Activated CD4-positive, alpha-beta T cell treated with anti-CD3 and anti-CD28 coated beads for 36 hours (primary cell): ENCODE measurements around the gene KCNK15. TPM values are rescaled to one million over a fixed set of nuclear protein-coding genes. Genes with fewer than 3 reads are reported as not detected.
"Not testable (repeated sequence)": the region's sequence is repeated elsewhere in the genome, so short reads cannot be mapped to it uniquely, and the experiment has no call there.

Experiments used
- ATAC-seq: fragments of 200-7000 bp; cut with Tn5 transposase; one replicate; pipeline ENCODE4 v1.10.0; 2021; ENCODE audit warnings: mild to moderate bottlenecking, moderate library complexity
- CTCF ChIA-PET: fragments of 350-600 bp; sonication (Branson Sonifier 250); formaldehyde crosslinking; loops from one replicate; lab custom pipeline; 2021; ENCODE audit warnings: antibody characterized with exemption; lab: Charles Lee
- POLR2A ChIA-PET: fragments of 350-600 bp; sonication (Branson Sonifier 250); formaldehyde crosslinking; loops from one replicate; lab custom pipeline; 2021; ENCODE audit warnings: antibody characterized with exemption, inconsistent platforms; lab: Charles Lee
- DNase-seq: peaks from one replicate; pipeline ENCODE4 v3.0.0-alpha.2; 2020
- H3K27ac Mint-ChIP-seq: one replicate; pipeline ENCODE4 v1.8.0; 2021; ENCODE audit warnings: mixed read lengths
- H3K27me3 Mint-ChIP-seq: one replicate; pipeline ENCODE4 v1.8.0; 2021; ENCODE audit warnings: mixed read lengths
- H3K36me3 Mint-ChIP-seq: one replicate; pipeline ENCODE4 v1.8.0; 2021; ENCODE audit warnings: low read depth, mixed read lengths
- H3K4me1 Mint-ChIP-seq: one replicate; pipeline ENCODE4 v1.8.0; 2021; ENCODE audit warnings: mixed read lengths
- H3K4me3 Mint-ChIP-seq: one replicate; pipeline ENCODE4 v1.8.0; 2021; ENCODE audit warnings: mild to moderate bottlenecking, moderate library complexity, mixed read lengths
- H3K9me3 Mint-ChIP-seq: one replicate; pipeline ENCODE4 v1.8.0; 2021; ENCODE audit warnings: low read depth, mixed read lengths
- intact Hi-C, 2 experiments: fragments of 100-400 bp; cut with DNase I in 1 of 2; cut with micrococcal nuclease in 1 of 2; formaldehyde crosslinking; loops; one replicate each; pipeline versions ENCODE4 v1.14.2 to v1.15.1; 2022 to 2024; cut with DNase I, micrococcal nuclease
- total RNA-seq, 2 experiments: library from RNA; stranded (reverse); gene quantifications; one replicate each; pipeline ENCODE4 v1.2.3, GENCODE V29; 2021

KCNK15 gene
- total RNA-seq = 1 to 10 TPM; 1.1 to 1.4 TPM

DNA sequence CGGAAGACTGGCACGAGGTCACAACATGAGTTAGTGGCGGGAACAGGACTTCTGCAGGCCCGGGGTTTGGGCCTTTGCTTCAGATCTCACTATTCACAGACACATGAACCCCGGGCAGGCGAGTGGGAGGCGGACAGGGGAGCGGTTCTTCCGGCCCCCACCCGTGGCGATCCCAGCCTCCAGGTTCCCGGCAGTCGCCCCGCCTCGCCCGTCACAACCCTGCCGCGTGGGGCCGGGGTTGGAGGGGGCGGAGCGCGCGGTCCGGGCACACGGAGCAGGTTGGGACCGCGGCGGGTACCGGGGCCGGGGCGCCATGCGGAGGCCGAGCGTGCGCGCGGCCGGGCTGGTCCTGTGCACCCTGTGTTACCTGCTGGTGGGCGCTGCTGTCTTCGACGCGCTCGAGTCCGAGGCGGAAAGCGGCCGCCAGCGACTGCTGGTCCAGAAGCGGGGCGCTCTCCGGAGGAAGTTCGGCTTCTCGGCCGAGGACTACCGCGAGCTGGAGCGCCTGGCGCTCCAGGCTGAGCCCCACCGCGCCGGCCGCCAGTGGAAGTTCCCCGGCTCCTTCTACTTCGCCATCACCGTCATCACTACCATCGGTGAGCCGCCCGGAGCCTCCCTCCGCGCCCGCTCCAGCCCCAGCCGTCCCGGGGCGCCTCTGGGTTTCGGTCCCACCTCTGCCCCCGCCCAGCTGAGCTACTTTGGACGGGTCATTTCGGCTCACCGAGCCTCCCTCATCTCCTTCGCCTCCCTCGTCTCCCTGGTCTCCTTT, at the start of gene KCNK15:
Gene KCNK15 (plus strand): TSS at position 268 of the 769 bp plus-strand sequence. CDS start 46 bp downstream, at position 314.
- DNase-seq (peak; percentile 69), ATAC-seq (peak; percentile 68)
- H3K27me3 Mint-ChIP-seq = peaks cover 18% of the 10 kb centered on the region
- POLR2A ChIA-PET = no interaction called here
- peak within 1 kb of the TSS; percentile 76 for H3K4me3 Mint-ChIP-seq
- peak within 1 kb of the TSS; percentile 64 for H3K27ac Mint-ChIP-seq
- CTCF ChIA-PET = interaction anchor here (1.0 to 3.2 kb wide), 3 partner anchors 14 to 122 kb away, joined by 4 to 30 read pairs (median 6); no protein-coding TSS in a partner anchor
- H3K4me1 Mint-ChIP-seq = peaks cover 19% of the 10 kb centered on the region
- H3K9me3 Mint-ChIP-seq = no peaks in the 10 kb centered on the region
- intact Hi-C loops = loop anchor here in 1 of 2 experiments (2.0 to 5.0 kb wide), 3 partner anchors 65 to 352 kb away; partner anchors contain the start of genes RIMS4 and YWHAB
- peaks cover 2% of the 10 kb centered on the region for H3K36me3 Mint-ChIP-seq

GRCh38 chr20:44696315-44696714, 49.4 kb upstream of the KCNK15 start:
- Mint-ChIP-seq H3K9me3 (peaks cover 2% of the 10 kb centered on the region), H3K27me3 (no peaks in the 10 kb centered on the region), H3K4me3 (no peak overlapping the region), H3K36me3 (no peaks in the 10 kb centered on the region), H3K27ac (no peak overlapping the region), H3K4me1 (peaks cover 4% of the 10 kb centered on the region)
- ChIA-PET CTCF (interaction anchor here (0.7 to 1.4 kb wide), 4 partner anchors 10 to 27 kb away, joined by 3 to 6 read pairs (median 4); no protein-coding TSS in a partner anchor), POLR2A (interaction anchor here (0.6 kb wide), 1 partner anchor 24 kb away, joined by 3 read pairs; no protein-coding TSS in a partner anchor)
- ATAC-seq = no peak
- intact Hi-C loops = no loop called here
- no peak for DNase-seq

GRCh38 chr20:44697041-44697440, 48.6 kb upstream of the KCNK15 start:
- H3K27ac Mint-ChIP-seq, H3K27me3 Mint-ChIP-seq, ATAC-seq, intact Hi-C loops, H3K9me3 Mint-ChIP-seq, H3K4me3 Mint-ChIP-seq, H3K36me3 Mint-ChIP-seq, DNase-seq, H3K4me1 Mint-ChIP-seq, POLR2A ChIA-PET: not testable (repeated sequence)
- CTCF ChIA-PET = interaction anchor here (0.8 to 1.1 kb wide), 2 partner anchors 11 to 27 kb away, joined by 3 to 5 read pairs; no protein-coding TSS in a partner anchor

- ChIA-PET POLR2A (interaction anchor here (0.7 kb wide), 1 partner anchor 169 kb away, joined by 3 read pairs; no protein-coding TSS in a partner anchor), CTCF (interaction anchor here (1.2 kb wide), 1 partner anchor 13 kb away, joined by 9 read pairs; no protein-coding TSS in a partner anchor)
- Mint-ChIP-seq H3K27ac (no peak overlapping the region), H3K36me3 (no peaks in the 10 kb centered on the region), H3K27me3 (no peaks in the 10 kb centered on the region), H3K4me1 (peaks cover 4% of the 10 kb centered on the region), H3K4me3 (no peak overlapping the region), H3K9me3 (no peaks in the 10 kb centered on the region)
- ATAC-seq (no peak), DNase-seq (no peak)
- intact Hi-C loops = no loop called here
Measured at GRCh38 chr20:44698351-44698750, 47.3 kb upstream of the KCNK15 start.

- ATAC-seq (no peak), DNase-seq (no peak)
- CTCF ChIA-PET = no interaction called here
- Mint-ChIP-seq H3K27me3 (peaks cover under 1% of the 10 kb centered on the region), H3K36me3 (no peaks in the 10 kb centered on the region), H3K9me3 (no peaks in the 10 kb centered on the region), H3K27ac (no peak overlapping the region), H3K4me3 (no peak overlapping the region), H3K4me1 (peaks cover 1% of the 10 kb centered on the region)
- intact Hi-C loops = no loop called here
- POLR2A ChIA-PET = no interaction called here
Measured at GRCh38 chr20:44700306-44700705, 45.4 kb upstream of the KCNK15 start.

DNA sequence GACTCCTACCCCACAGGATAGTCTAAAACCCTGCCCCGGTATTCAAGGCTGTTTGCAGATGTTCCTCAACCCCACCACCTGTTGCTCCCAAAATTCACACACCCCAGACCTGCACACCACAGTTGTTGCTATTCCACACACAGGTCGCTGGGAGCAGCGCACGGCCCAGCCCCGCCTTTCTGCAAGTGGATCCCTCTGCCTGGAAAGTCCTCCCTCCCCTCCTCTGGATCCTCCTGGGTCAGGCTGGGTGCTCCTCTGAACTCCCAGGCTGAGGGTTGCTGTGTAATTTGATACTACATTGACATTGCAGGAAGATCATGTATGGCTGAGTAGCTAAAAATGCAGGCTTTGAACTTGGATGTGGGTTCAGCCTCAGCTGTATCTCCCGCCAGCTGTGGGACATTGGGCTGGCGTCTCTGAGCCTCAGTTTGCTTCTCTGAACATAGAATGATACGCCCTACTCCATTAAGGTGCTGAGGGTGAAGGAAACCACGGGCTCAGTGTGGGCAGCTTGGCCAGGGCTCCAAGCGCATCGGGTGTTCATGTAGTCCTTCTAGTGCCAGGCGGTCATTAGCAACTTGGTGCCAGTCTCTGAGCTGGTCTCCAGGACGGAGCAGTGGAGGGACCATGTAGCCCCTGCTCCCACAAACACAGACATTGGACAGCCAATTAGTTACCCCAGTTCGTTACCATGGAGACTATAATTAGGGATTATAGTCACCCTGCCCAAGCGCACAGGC, 44.4 kb upstream of the KCNK15 start:
- peaks cover 2% of the 10 kb centered on the region for H3K27me3 Mint-ChIP-seq
- no peak overlapping the region for H3K27ac Mint-ChIP-seq
- CTCF ChIA-PET = no interaction called here
- H3K4me3 Mint-ChIP-seq = no peak overlapping the region
- H3K36me3 Mint-ChIP-seq = no peaks in the 10 kb centered on the region
- no peak for ATAC-seq
- H3K4me1 Mint-ChIP-seq = no peaks in the 10 kb centered on the region
- intact Hi-C loops = no loop called here
- H3K9me3 Mint-ChIP-seq = no peaks in the 10 kb centered on the region
- POLR2A ChIA-PET = no interaction called here
- DNase-seq = no peak

DNA sequence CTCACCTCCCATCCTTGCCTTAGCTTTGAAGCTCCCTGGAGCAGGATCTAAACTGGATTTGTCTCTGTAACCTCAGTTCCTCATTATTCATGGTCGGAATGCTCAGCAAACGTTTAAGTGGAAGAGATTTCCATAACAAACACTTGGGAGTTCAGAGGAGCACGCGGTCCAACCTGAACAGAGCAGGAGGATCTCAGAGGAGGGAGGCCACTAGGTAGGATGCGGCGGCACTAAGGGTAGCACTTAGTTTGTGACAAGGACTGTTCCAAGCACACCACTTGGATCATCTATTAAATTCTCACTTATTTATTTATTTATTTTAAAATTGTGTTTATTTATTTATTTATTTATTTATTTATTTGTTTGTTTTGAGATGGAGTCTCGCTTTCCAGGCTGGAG, 43.8 kb upstream of the KCNK15 start:
- no peaks in the 10 kb centered on the region for H3K9me3 Mint-ChIP-seq
- ChIA-PET CTCF (no interaction called here), POLR2A (no interaction called here)
- H3K4me3 Mint-ChIP-seq = no peak overlapping the region
- H3K27me3 Mint-ChIP-seq = peaks cover 2% of the 10 kb centered on the region
- ATAC-seq (no peak), DNase-seq (no peak)
- intact Hi-C loops = no loop called here
- no peak overlapping the region for H3K27ac Mint-ChIP-seq
- no peaks in the 10 kb centered on the region for H3K36me3 Mint-ChIP-seq
- H3K4me1 Mint-ChIP-seq = no peaks in the 10 kb centered on the region

- Mint-ChIP-seq H3K27ac (no peak overlapping the region), H3K4me1 (no peaks in the 10 kb centered on the region), H3K36me3 (no peaks in the 10 kb centered on the region), H3K4me3 (no peak overlapping the region), H3K9me3 (no peaks in the 10 kb centered on the region), H3K27me3 (peaks cover 2% of the 10 kb centered on the region)
- DNase-seq (no peak), ATAC-seq (no peak)
- POLR2A ChIA-PET = no interaction called here
- intact Hi-C loops = no loop called here
- CTCF ChIA-PET = interaction anchor here (0.9 kb wide), 1 partner anchor 19 kb away, joined by 3 read pairs; no protein-coding TSS in a partner anchor
Measured at GRCh38 chr20:44702776-44703175, 42.9 kb upstream of the KCNK15 start.

- no peaks in the 10 kb centered on the region for H3K9me3 Mint-ChIP-seq
- H3K4me1 Mint-ChIP-seq = no peaks in the 10 kb centered on the region
- no peak overlapping the region for H3K4me3 Mint-ChIP-seq
- POLR2A ChIA-PET = no interaction called here
- H3K27me3 Mint-ChIP-seq = peaks cover 2% of the 10 kb centered on the region
- CTCF ChIA-PET = interaction anchor here (0.6 to 0.9 kb wide), 2 partner anchors 19 to 453 kb away, joined by 3 read pairs; no protein-coding TSS in a partner anchor
- no peak for ATAC-seq
- DNase-seq = no peak
- intact Hi-C loops = no loop called here
- no peaks in the 10 kb centered on the region for H3K36me3 Mint-ChIP-seq
- H3K27ac Mint-ChIP-seq = no peak overlapping the region
Measured at GRCh38 chr20:44703183-44703925, 42.3 kb upstream of the KCNK15 start.

GRCh38 chr20:44703956-44704488, 41.6 kb upstream of the KCNK15 start:
- no peaks in the 10 kb centered on the region for H3K4me1 Mint-ChIP-seq
- ATAC-seq (no peak), DNase-seq (no peak)
- ChIA-PET POLR2A (no interaction called here), CTCF (interaction anchor here (0.6 kb wide), 1 partner anchor 454 kb away, joined by 3 read pairs; no protein-coding TSS in a partner anchor)
- no peaks in the 10 kb centered on the region for H3K36me3 Mint-ChIP-seq
- no peak overlapping the region for H3K27ac Mint-ChIP-seq
- H3K27me3 Mint-ChIP-seq = peaks cover 2% of the 10 kb centered on the region
- intact Hi-C loops = no loop called here
- no peaks in the 10 kb centered on the region for H3K9me3 Mint-ChIP-seq
- H3K4me3 Mint-ChIP-seq = no peak overlapping the region

DNA sequence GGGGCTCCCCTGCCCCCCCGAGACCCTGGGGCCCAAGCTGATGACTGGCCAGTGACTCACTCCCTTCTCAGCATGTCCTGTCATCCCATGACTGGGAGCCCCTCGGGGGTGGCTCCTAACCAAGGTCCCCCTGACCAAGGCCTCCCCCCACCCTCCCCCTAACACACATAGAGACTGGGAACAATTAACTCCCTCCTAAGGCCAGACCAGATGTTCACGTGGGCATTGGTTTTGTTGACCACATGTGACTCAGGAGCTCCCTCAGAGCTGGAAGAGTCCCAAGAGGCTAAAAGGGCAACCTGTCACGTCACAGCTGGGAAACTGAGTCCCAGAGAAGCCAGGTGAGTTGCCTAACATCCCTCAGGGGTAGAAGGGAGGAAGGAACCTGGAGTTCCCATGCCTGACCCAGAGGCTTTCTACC, 41.1 kb upstream of the KCNK15 start:
- Mint-ChIP-seq H3K4me3 (no peak overlapping the region), H3K9me3 (no peaks in the 10 kb centered on the region), H3K27me3 (peaks cover 2% of the 10 kb centered on the region), H3K4me1 (no peaks in the 10 kb centered on the region), H3K27ac (no peak overlapping the region), H3K36me3 (no peaks in the 10 kb centered on the region)
- DNase-seq (no peak), ATAC-seq (no peak)
- intact Hi-C loops = no loop called here
- ChIA-PET POLR2A (no interaction called here), CTCF (no interaction called here)
